Measurements from ENCODE around the gene ZDHHC11. TPM values are rescaled to one million over a fixed set of nuclear protein-coding genes. Genes with fewer than 3 reads are reported as not detected.

Gene ZDHHC11
- total and polyA plus RNA-seq, 2 experiments from 2014 or later: 8.0 to 29.1 TPM

DNA sequence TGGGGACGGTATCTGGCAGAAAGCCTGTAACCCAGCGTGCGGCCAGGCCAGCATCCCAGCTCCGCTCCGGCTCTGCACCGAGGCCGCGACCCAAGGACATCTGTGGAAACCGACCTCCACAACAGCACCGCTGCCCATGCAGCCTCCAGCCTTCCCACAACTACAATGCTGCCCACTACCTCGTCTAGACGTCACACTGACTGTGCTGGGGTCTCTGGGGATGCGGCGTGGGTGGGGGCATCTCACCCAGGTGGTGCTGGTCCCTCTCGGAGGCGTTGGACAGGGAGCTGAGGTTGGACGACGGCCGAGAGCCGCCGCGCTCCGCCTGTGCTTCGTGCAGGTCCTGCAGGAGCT, 14.4 kb upstream of the ZDHHC11 start (continued):
- TF ChIP-seq, protein P1, sequence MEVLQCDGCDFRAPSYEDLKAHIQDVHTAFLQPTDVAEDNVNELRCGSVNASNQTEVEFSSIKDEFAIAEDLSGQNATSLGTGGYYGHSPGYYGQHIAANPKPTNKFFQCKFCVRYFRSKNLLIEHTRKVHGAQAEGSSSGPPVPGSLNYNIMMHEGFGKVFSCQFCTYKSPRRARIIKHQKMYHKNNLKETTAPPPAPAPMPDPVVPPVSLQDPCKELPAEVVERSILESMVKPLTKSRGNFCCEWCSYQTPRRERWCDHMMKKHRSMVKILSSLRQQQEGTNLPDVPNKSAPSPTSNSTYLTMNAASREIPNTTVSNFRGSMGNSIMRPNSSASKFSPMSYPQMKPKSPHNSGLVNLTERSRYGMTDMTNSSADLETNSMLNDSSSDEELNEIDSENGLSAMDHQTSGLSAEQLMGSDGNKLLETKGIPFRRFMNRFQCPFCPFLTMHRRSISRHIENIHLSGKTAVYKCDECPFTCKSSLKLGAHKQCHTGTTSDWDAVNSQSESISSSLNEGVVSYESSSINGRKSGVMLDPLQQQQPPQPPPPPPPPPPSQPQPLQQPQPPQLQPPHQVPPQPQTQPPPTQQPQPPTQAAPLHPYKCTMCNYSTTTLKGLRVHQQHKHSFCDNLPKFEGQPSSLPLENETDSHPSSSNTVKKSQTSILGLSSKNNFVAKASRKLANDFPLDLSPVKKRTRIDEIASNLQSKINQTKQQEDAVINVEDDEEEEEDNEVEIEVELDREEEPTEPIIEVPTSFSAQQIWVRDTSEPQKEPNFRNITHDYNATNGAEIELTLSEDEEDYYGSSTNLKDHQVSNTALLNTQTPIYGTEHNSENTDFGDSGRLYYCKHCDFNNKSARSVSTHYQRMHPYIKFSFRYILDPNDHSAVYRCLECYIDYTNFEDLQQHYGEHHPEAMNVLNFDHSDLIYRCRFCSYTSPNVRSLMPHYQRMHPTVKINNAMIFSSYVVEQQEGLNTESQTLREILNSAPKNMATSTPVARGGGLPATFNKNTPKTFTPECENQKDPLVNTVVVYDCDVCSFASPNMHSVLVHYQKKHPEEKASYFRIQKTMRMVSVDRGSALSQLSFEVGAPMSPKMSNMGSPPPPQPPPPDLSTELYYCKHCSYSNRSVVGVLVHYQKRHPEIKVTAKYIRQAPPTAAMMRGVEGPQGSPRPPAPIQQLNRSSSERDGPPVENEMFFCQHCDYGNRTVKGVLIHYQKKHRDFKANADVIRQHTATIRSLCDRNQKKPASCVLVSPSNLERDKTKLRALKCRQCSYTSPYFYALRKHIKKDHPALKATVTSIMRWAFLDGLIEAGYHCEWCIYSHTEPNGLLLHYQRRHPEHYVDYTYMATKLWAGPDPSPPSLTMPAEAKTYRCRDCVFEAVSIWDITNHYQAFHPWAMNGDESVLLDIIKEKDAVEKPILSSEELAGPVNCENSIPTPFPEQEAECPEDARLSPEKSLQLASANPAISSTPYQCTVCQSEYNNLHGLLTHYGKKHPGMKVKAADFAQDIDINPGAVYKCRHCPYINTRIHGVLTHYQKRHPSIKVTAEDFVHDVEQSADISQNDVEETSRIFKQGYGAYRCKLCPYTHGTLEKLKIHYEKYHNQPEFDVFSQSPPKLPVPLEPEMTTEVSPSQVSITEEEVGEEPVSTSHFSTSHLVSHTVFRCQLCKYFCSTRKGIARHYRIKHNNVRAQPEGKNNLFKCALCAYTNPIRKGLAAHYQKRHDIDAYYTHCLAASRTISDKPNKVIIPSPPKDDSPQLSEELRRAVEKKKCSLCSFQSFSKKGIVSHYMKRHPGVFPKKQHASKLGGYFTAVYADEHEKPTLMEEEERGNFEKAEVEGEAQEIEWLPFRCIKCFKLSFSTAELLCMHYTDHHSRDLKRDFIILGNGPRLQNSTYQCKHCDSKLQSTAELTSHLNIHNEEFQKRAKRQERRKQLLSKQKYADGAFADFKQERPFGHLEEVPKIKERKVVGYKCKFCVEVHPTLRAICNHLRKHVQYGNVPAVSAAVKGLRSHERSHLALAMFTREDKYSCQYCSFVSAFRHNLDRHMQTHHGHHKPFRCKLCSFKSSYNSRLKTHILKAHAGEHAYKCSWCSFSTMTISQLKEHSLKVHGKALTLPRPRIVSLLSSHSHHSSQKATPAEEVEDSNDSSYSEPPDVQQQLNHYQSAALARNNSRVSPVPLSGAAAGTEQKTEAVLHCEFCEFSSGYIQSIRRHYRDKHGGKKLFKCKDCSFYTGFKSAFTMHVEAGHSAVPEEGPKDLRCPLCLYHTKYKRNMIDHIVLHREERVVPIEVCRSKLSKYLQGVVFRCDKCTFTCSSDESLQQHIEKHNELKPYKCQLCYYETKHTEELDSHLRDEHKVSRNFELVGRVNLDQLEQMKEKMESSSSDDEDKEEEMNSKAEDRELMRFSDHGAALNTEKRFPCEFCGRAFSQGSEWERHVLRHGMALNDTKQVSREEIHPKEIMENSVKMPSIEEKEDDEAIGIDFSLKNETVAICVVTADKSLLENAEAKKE (CRISPR knock-in tag; IDR thresholded peaks at IDR 0.05): no peak
- TF ChIP-seq ZNF331 (CRISPR knock-in tag; IDR thresholded peaks at IDR 0.05; ENCODE audit: low read depth) (no peak), STAT1 (IDR thresholded peaks at IDR 0.05; ENCODE audit: unreplicated experiment) (no peak), JUNB (IDR thresholded peaks at IDR 0.05; ENCODE audit: unreplicated experiment) (no peak)
- TF ChIP-seq, protein P2, sequence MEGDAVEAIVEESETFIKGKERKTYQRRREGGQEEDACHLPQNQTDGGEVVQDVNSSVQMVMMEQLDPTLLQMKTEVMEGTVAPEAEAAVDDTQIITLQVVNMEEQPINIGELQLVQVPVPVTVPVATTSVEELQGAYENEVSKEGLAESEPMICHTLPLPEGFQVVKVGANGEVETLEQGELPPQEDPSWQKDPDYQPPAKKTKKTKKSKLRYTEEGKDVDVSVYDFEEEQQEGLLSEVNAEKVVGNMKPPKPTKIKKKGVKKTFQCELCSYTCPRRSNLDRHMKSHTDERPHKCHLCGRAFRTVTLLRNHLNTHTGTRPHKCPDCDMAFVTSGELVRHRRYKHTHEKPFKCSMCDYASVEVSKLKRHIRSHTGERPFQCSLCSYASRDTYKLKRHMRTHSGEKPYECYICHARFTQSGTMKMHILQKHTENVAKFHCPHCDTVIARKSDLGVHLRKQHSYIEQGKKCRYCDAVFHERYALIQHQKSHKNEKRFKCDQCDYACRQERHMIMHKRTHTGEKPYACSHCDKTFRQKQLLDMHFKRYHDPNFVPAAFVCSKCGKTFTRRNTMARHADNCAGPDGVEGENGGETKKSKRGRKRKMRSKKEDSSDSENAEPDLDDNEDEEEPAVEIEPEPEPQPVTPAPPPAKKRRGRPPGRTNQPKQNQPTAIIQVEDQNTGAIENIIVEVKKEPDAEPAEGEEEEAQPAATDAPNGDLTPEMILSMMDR (conservative IDR thresholded peaks at IDR 0.05; ENCODE audit: low read depth in 2 of 2): no peak
- TF ChIP-seq, protein P3, sequence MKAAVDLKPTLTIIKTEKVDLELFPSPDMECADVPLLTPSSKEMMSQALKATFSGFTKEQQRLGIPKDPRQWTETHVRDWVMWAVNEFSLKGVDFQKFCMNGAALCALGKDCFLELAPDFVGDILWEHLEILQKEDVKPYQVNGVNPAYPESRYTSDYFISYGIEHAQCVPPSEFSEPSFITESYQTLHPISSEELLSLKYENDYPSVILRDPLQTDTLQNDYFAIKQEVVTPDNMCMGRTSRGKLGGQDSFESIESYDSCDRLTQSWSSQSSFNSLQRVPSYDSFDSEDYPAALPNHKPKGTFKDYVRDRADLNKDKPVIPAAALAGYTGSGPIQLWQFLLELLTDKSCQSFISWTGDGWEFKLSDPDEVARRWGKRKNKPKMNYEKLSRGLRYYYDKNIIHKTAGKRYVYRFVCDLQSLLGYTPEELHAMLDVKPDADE (IDR thresholded peaks at IDR 0.05): no peak
